Neuronal stem cell (in vitro differentiated cells): ENCODE results near the gene ANTXR1.

ENCODE experiments used
- DNase-seq: peaks from one replicate; pipeline ENCODE4 v3.0.0-alpha.2; 2013; ENCODE audit warnings: low spot score
- H2AFZ ChIP-seq: one replicate; pipeline ENCODE4 v1.6.1; 2013; ENCODE audit warnings: mild to moderate bottlenecking, low read length, inconsistent platforms
- H2AK5ac ChIP-seq: 2 replicates; pipeline ENCODE4 v1.6.1; 2013; ENCODE audit warnings: low read depth, mild to moderate bottlenecking, inconsistent platforms, low read length, moderate library complexity, mixed read lengths
- H2BK120ac ChIP-seq: 2 replicates; pipeline ENCODE4 v1.6.1; 2013; ENCODE audit warnings: low read depth, mild to moderate bottlenecking, inconsistent platforms, low read length, moderate library complexity, mixed read lengths
- H2BK12ac ChIP-seq: one replicate; pipeline ENCODE4 v1.6.1; 2013; ENCODE audit warnings: low read length, inconsistent platforms
- H2BK15ac ChIP-seq: 2 replicates; pipeline ENCODE4 v1.6.1; 2013; ENCODE audit warnings: mild to moderate bottlenecking, low read length, inconsistent platforms, mixed read lengths
- H2BK5ac ChIP-seq: one replicate; pipeline ENCODE4 v1.6.1; 2013; ENCODE audit warnings: inconsistent platforms, mild to moderate bottlenecking, low read length, moderate library complexity
- H3K14ac ChIP-seq: one replicate; pipeline ENCODE4 v1.6.1; 2013; ENCODE audit warnings: low read length, inconsistent platforms
- H3K18ac ChIP-seq: 2 replicates; pipeline ENCODE4 v1.6.1; 2013; ENCODE audit warnings: low read length, inconsistent platforms
- H3K23ac ChIP-seq: 2 replicates; pipeline ENCODE4 v1.6.1; 2013; ENCODE audit warnings: low read depth, mild to moderate bottlenecking, mixed read lengths, low read length, inconsistent platforms; ENCODE audit not compliant: poor library complexity
- H3K27ac ChIP-seq: replicated peaks from 3 replicates; pipeline ENCODE4 v1.5.1; 2013; ENCODE audit warnings: low read length, inconsistent platforms
- H3K27me3 ChIP-seq, 3 experiments: 2 replicates each; pipeline ENCODE4 v1.6.1; 2013; ENCODE audit warnings: low read length in 3 of 3, mild to moderate bottlenecking in 2 of 3, inconsistent platforms in 1 of 3, low read depth in 1 of 3, mixed read lengths in 1 of 3, moderate library complexity in 1 of 3; ENCODE audit not compliant: control insufficient read depth in 3 of 3, insufficient read depth in 3 of 3
- H3K36me3 ChIP-seq, 2 donors: replicated peaks in 1 of 2; 2 replicates each; pipeline ENCODE4 v1.6.1; 2013; ENCODE audit warnings: low read length in 2 of 2; ENCODE audit not compliant: control insufficient read depth in 2 of 2, insufficient read depth in 2 of 2
- H3K4ac ChIP-seq: 2 replicates; pipeline ENCODE4 v1.6.1; 2013; ENCODE audit warnings: inconsistent platforms, mild to moderate bottlenecking, low read length, moderate library complexity
- H3K4me1 ChIP-seq, 2 donors: 1 replicate in 1 of 2; 2 replicates in 1 of 2; pipeline ENCODE4 v1.6.1; 2013; ENCODE audit warnings: low read length in 2 of 2, low read depth in 1 of 2; ENCODE audit not compliant: control insufficient read depth in 2 of 2, insufficient read depth in 1 of 2
- H3K4me2 ChIP-seq: one replicate; pipeline ENCODE4 v1.6.1; 2013; ENCODE audit warnings: mild to moderate bottlenecking, low read length, inconsistent platforms; ENCODE audit not compliant: insufficient read depth, poor library complexity, severe bottlenecking
- H3K4me3 ChIP-seq, 2 donors: 2 replicates each; pipeline ENCODE4 v1.5.1; 2013; ENCODE audit warnings: low read length in 2 of 2, mild to moderate bottlenecking in 2 of 2, inconsistent platforms in 1 of 2, moderate library complexity in 1 of 2
- H3K79me1 ChIP-seq: one replicate; pipeline ENCODE4 v1.6.1; 2013; ENCODE audit warnings: low read depth, mild to moderate bottlenecking, inconsistent platforms, low read length, moderate library complexity
- H3K9ac ChIP-seq: one replicate; pipeline ENCODE4 v1.6.1; 2013; ENCODE audit warnings: mild to moderate bottlenecking, low read depth, low read length, inconsistent platforms; ENCODE audit not compliant: poor library complexity
- H3K9me3 ChIP-seq, 2 donors: replicated peaks in 1 of 2; 2 replicates each; pipeline versions ENCODE3 to v1.6.1; 2013; ENCODE audit warnings: low read length in 2 of 2, mild to moderate bottlenecking in 2 of 2, inconsistent platforms in 1 of 2, low read depth in 1 of 2, mixed read lengths in 1 of 2, moderate library complexity in 1 of 2; ENCODE audit not compliant: control insufficient read depth in 2 of 2, insufficient read depth in 1 of 2
- H4K8ac ChIP-seq: one replicate; pipeline ENCODE4 v1.6.1; 2013; ENCODE audit warnings: low read depth, mild to moderate bottlenecking, inconsistent platforms, low read length, moderate library complexity
- H4K91ac ChIP-seq: one replicate; pipeline ENCODE4 v1.6.1; 2013; ENCODE audit warnings: low read length, low read depth, mild to moderate bottlenecking, inconsistent platforms; ENCODE audit not compliant: poor library complexity
- WGBS, 2 donors: extraction: QIAGEN DNeasy Blood & Tissue Kit; methylation state at CpG; one replicate each; pipeline ENCODE4 v1.1.7; 2013; ENCODE audit warnings: missing lambda C conversion rate in 2 of 2, mixed read lengths in 1 of 2; ENCODE audit not compliant: insufficient read length in 2 of 2, insufficient replicate concordance in 1 of 2; ENCODE audit errors: extremely low coverage in 2 of 2; 5-methylcytosine and 5-hydroxymethylcytosine counted together

ANTXR1 gene

DNA sequence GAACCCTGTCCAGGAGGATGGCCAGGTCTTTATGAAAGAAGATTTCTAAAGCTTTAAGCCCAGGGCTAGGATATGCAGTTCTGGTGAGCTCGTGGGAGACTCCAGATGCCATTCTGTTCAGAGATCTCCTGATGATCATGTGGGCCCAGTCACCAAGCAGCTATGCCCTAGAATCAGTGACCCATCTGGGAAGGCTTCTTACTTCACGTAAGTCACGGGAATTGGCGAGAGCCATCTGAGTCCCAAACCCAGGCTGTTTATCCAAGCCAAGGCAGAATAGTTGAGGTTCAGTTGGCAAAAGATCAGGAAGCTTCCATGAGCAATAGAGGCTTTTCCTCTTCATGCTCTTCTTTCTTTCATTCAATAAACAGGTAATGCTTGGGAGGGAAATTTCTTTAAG is 23.9 kb downstream of the ANTXR1 start:
- Histone ChIP-seq H3K4me1 (peaks cover 2 to 10% of the 10 kb centered on the region in 2 donors), H2BK120ac (no peak overlapping the region), H2AFZ (no peak overlapping the region), H3K23ac (no peak overlapping the region), H4K91ac (no peak overlapping the region), H3K9me3 (no peaks in the 10 kb centered on the region), H4K8ac (no peak overlapping the region), H2AK5ac (no peak overlapping the region), H3K4me2 (no peak overlapping the region), H3K4ac (no peak overlapping the region), H3K18ac (no peak overlapping the region), H3K36me3 (peaks cover 2 to 27% of the 10 kb centered on the region in 2 donors), H3K14ac (no peak overlapping the region), H2BK15ac (no peak overlapping the region), H3K79me1 (no peaks in the 10 kb centered on the region), H3K4me3 (no peak overlapping the region), H2BK12ac (no peak overlapping the region), H3K9ac (no peak overlapping the region), H3K27ac (no peak overlapping the region), H3K27me3 (no peaks in the 10 kb centered on the region), H2BK5ac (no peak overlapping the region)
- no CpG with 5 or more reads among the region's 4 CpGs for WGBS, 2 donors
- no peak for DNase-seq

DNA sequence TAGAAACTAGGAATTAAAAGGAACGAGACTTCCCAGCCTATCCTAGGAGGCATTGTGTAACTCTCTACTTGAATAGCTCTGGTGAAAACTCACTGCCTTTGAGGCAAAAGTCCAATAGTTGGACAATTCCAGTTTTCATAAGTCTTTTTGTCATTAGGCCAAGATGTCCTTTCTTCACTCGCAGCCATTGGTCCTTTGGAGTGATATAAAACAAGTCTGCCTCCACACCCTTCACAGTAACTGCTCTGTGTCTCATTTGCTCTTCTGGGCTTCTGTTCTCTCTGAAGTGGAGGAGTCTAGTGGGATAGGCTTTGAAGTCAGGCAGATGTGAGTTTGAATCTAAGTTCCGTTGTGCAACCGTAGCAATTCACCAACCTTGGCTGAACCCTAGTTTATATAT is 28.2 kb downstream of the ANTXR1 start:
- no peak for DNase-seq

DNA sequence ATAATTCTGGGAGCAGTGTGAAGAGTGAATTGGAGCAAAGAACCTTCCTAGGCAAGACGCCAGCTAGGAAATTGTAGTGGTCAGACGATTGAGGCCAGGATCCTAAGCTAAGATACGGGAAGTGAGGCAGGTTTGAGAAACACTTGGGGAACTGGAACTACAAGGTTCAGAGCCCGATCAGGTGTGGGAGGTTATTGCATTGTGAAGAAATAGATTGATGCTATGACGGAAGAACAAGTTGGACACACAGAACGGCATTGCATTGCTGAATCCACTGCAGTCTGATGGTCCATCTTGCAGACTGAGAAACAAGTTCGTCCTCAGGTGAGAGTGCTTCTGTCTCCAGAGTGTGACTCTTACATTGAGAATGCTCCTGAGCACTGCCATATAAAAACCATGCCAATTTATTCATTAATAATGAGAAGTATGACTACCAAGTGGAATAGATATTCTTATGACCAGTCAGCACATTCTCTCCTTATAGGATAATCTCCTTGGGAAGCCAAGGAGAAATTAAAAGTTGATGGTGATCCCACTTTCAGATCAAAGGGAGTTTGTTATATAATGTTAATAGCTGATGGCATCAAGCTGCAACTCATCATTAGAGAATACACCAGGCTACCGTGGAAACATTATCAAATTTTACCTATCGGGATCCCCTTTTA is 30.9 kb downstream of the ANTXR1 start:
- Histone ChIP-seq H4K91ac (no peak overlapping the region), H3K27ac (no peak overlapping the region), H4K8ac (no peak overlapping the region), H3K36me3 (peaks cover 5 to 76% of the 10 kb centered on the region in 2 donors), H3K4me1 (peaks cover 0 to 2% of the 10 kb centered on the region in 2 donors), H3K4me2 (no peak overlapping the region), H3K4ac (no peak overlapping the region), H2BK120ac (no peak overlapping the region), H3K79me1 (no peaks in the 10 kb centered on the region), H3K9ac (no peak overlapping the region), H3K14ac (no peak overlapping the region), H2AK5ac (no peak overlapping the region), H2BK5ac (no peak overlapping the region), H2AFZ (no peak overlapping the region), H2BK15ac (no peak overlapping the region), H3K9me3 (no peaks in the 10 kb centered on the region), H3K23ac (no peak overlapping the region), H3K18ac (no peak overlapping the region), H3K4me3 (no peak overlapping the region), H3K27me3 (no peaks in the 10 kb centered on the region), H2BK12ac (no peak overlapping the region)
- WGBS, 2 donors: no CpG with 5 or more reads among the region's 9 CpGs
- no peak for DNase-seq

More for the DNA sequence above, 28.2 kb downstream of the ANTXR1 start:
- H2BK15ac ChIP-seq: no peak overlapping the region
- H2AFZ ChIP-seq: no peak overlapping the region
- H3K18ac ChIP-seq: no peak overlapping the region
- no peak overlapping the region for H3K14ac ChIP-seq
- no peaks in the 10 kb centered on the region for H3K4me1 ChIP-seq
- no peaks in the 10 kb centered on the region for H3K9me3 ChIP-seq
- WGBS, 2 donors: no CpG with 5 or more reads among the region's 4 CpGs
- no peak overlapping the region for H3K23ac ChIP-seq
- no peak overlapping the region for H3K4ac ChIP-seq
- H2BK12ac ChIP-seq: no peak overlapping the region
- H3K4me2 ChIP-seq: no peak overlapping the region
- H4K8ac ChIP-seq: no peak overlapping the region
- no peak overlapping the region for H2BK120ac ChIP-seq
- no peak overlapping the region for H2AK5ac ChIP-seq
- no peak overlapping the region for H3K27ac ChIP-seq
- peaks cover 5 to 70% of the 10 kb centered on the region in 2 donors for H3K36me3 ChIP-seq
- H3K79me1 ChIP-seq: no peaks in the 10 kb centered on the region
- no peak overlapping the region for H4K91ac ChIP-seq
- H2BK5ac ChIP-seq: no peak overlapping the region
- H3K9ac ChIP-seq: no peak overlapping the region
- H3K27me3 ChIP-seq: no peaks in the 10 kb centered on the region
- no peak overlapping the region for H3K4me3 ChIP-seq

DNA sequence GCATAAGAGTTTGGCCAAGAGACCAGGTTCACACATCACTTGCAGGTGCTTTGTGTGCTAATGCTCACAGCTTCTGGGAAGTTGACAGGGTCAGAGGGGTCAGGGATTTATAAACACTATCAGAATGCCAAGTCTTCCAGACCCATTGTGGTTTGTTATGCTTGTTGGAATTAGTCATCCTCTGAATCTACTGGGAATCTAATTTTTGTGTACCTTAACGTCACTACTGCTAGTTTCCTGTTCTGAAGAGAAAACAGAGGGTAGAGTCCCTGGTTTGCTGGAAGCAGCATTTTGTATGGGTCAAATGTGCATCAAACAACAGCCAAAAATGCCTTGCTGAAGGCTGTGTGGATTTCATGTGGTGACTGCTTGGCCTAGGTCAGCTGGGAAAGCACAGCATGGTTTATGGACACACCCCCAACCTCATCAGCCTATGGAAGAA is 33.3 kb downstream of the ANTXR1 start:
- H3K4me1 ChIP-seq: peaks cover 0 to 2% of the 10 kb centered on the region in 2 donors
- peaks cover 3 to 59% of the 10 kb centered on the region in 2 donors for H3K36me3 ChIP-seq
- H3K4me2 ChIP-seq: no peak overlapping the region
- H2AFZ ChIP-seq: no peak overlapping the region
- H2BK5ac ChIP-seq: no peak overlapping the region
- no peaks in the 10 kb centered on the region for H3K79me1 ChIP-seq
- no peak overlapping the region for H3K9ac ChIP-seq
- no peak overlapping the region for H3K14ac ChIP-seq
- H3K23ac ChIP-seq: no peak overlapping the region
- H4K91ac ChIP-seq: no peak overlapping the region
- H3K27me3 ChIP-seq: no peaks in the 10 kb centered on the region
- no peak overlapping the region for H4K8ac ChIP-seq
- no peaks in the 10 kb centered on the region for H3K9me3 ChIP-seq
- H2BK12ac ChIP-seq: no peak overlapping the region
- H3K4ac ChIP-seq: no peak overlapping the region
- no peak overlapping the region for H2BK120ac ChIP-seq
- no peak overlapping the region for H3K27ac ChIP-seq
- no peak overlapping the region for H3K4me3 ChIP-seq
- H2AK5ac ChIP-seq: no peak overlapping the region
- no peak overlapping the region for H2BK15ac ChIP-seq
- DNase-seq: no peak
- WGBS, 2 donors: no CpG with 5 or more reads among the region's 1 CpG
- no peak overlapping the region for H3K18ac ChIP-seq
